ENCODE data around the gene CHD9. TPM values are rescaled to one million over a fixed set of nuclear protein-coding genes. Genes with fewer than 3 reads are reported as not detected.

The CHD9 gene
- total RNA-seq, 1 donor from 2014 or later, result 99.0 TPM

GRCh38 chr16:53098526-53099317, 43.9 kb downstream of the CHD9 start:
- H3K27ac Mint-ChIP-seq (ENCODE audit: unreplicated experiment), result peak overlapping the region; percentile 96
- TF ChIP-seq, protein P1, sequence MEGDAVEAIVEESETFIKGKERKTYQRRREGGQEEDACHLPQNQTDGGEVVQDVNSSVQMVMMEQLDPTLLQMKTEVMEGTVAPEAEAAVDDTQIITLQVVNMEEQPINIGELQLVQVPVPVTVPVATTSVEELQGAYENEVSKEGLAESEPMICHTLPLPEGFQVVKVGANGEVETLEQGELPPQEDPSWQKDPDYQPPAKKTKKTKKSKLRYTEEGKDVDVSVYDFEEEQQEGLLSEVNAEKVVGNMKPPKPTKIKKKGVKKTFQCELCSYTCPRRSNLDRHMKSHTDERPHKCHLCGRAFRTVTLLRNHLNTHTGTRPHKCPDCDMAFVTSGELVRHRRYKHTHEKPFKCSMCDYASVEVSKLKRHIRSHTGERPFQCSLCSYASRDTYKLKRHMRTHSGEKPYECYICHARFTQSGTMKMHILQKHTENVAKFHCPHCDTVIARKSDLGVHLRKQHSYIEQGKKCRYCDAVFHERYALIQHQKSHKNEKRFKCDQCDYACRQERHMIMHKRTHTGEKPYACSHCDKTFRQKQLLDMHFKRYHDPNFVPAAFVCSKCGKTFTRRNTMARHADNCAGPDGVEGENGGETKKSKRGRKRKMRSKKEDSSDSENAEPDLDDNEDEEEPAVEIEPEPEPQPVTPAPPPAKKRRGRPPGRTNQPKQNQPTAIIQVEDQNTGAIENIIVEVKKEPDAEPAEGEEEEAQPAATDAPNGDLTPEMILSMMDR (IDR thresholded peaks at IDR 0.05), result peak; percentile 9
- no peaks in the 10 kb centered on the region for H3K27me3 Mint-ChIP-seq (ENCODE audit: unreplicated experiment)
- H3K4me3 Mint-ChIP-seq (ENCODE audit: unreplicated experiment), result peak overlapping the region; percentile 72
- no peaks in the 10 kb centered on the region for H3K9me3 Mint-ChIP-seq (ENCODE audit: unreplicated experiment)
- peaks cover 5% of the 10 kb centered on the region for H3K36me3 Mint-ChIP-seq (ENCODE audit: unreplicated experiment)
- DNase-seq (ENCODE audit: extremely low spot score, unreplicated experiment), result peak; percentile 92
- peaks cover 57% of the 10 kb centered on the region for H3K4me1 Mint-ChIP-seq (ENCODE audit: unreplicated experiment)

DNA sequence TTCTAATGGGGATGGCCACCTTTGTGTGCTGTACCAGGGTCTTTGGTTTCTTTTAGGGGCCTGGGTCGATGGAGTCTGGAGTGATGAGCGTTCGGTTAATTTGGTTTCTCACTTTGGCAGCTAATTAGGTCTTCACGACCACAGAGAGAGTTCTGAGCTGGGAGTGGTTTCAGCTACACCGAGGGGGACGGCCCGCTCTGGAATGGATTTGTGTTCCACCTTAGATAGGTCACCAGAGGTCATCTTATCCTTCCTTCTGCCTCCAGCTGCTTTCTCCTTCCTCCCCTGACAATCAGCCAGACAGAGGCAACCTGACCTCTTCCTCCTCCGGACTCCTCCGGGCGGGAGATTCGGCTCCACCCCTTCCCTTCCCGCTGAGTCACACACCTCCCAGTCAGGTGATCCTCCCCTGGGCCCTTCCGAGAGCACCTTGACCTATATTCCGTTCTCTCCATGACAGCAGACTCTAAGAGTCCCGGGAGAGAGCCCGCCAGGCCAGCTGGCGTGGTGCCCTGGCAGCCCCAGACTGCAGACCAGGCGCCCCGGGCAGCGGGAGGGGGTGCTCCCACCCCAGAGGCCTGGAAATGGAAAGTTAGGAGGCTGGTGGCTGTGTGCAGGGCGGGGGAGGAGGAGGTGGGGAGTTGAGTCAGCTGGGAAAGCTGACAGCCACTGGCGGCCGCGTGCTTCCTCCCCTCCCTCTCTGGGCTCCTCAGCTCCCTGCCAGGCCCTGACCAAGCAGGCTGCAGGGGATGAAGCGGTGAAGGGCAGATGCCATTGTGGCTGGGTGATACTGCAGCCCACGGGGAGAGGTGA, 44.7 kb downstream of the CHD9 start:
- H3K36me3 Mint-ChIP-seq (ENCODE audit: unreplicated experiment), result peaks cover 5% of the 10 kb centered on the region
- peak overlapping the region; percentile 96 for H3K27ac Mint-ChIP-seq (ENCODE audit: unreplicated experiment)
- peak overlapping the region; percentile 72 for H3K4me3 Mint-ChIP-seq (ENCODE audit: unreplicated experiment)
- H3K4me1 Mint-ChIP-seq (ENCODE audit: unreplicated experiment), result peaks cover 55% of the 10 kb centered on the region
- no peaks in the 10 kb centered on the region for H3K27me3 Mint-ChIP-seq (ENCODE audit: unreplicated experiment)
- DNase-seq (ENCODE audit: extremely low spot score, unreplicated experiment), result peak; percentile 95
- TF ChIP-seq, protein P1 (IDR thresholded peaks at IDR 0.05), result no peak
- H3K9me3 Mint-ChIP-seq (ENCODE audit: unreplicated experiment), result no peaks in the 10 kb centered on the region

GRCh38 chr16:53100131-53100748, 45.4 kb downstream of the CHD9 start:
- H3K9me3 Mint-ChIP-seq (ENCODE audit: unreplicated experiment), result no peaks in the 10 kb centered on the region
- peaks cover 50% of the 10 kb centered on the region for H3K4me1 Mint-ChIP-seq (ENCODE audit: unreplicated experiment)
- peak overlapping the region; percentile 96 for H3K27ac Mint-ChIP-seq (ENCODE audit: unreplicated experiment)
- TF ChIP-seq, protein P1 (IDR thresholded peaks at IDR 0.05), result no peak
- H3K36me3 Mint-ChIP-seq (ENCODE audit: unreplicated experiment), result peaks cover 2% of the 10 kb centered on the region
- H3K27me3 Mint-ChIP-seq (ENCODE audit: unreplicated experiment), result no peaks in the 10 kb centered on the region
- peak overlapping the region; percentile 72 for H3K4me3 Mint-ChIP-seq (ENCODE audit: unreplicated experiment)
- DNase-seq (ENCODE audit: extremely low spot score, unreplicated experiment), result no peak

GRCh38 chr16:53100889-53101288, 46.1 kb downstream of the CHD9 start:
- Mint-ChIP-seq H3K4me3 (ENCODE audit: unreplicated experiment) (no peak overlapping the region), H3K27ac (ENCODE audit: unreplicated experiment) (peak overlapping the region; percentile 96)
- no peak for DNase-seq (ENCODE audit: extremely low spot score, unreplicated experiment)

More at GRCh38 chr16:53100889-53101288, 46.1 kb downstream of the CHD9 start:
- Mint-ChIP-seq H3K4me1 (ENCODE audit: unreplicated experiment) (peaks cover 48% of the 10 kb centered on the region), H3K27me3 (ENCODE audit: unreplicated experiment) (no peaks in the 10 kb centered on the region), H3K36me3 (ENCODE audit: unreplicated experiment) (peaks cover 2% of the 10 kb centered on the region), H3K9me3 (ENCODE audit: unreplicated experiment) (no peaks in the 10 kb centered on the region)
- TF ChIP-seq, protein P1 (IDR thresholded peaks at IDR 0.05), result no peak

All from osteocyte (in vitro differentiated cells).